NCI-H526 (cell line): Measurements from ENCODE around the gene HIRIP3.
"Not testable (repeated sequence)": the region's sequence is repeated elsewhere in the genome, so short reads cannot be mapped to it uniquely, and the experiment has no call there.

ENCODE experiments used
- DNase-seq, 2 experiments: peaks; one replicate each; lab custom pipeline; 2025; lab: John Stamatoyannopoulos, UW

HIRIP3 gene

GRCh38 chr16:29959821-29960220 is 35.6 kb downstream of the HIRIP3 start:
- not testable (repeated sequence) for DNase-seq

GRCh38 chr16:29959293-29959692 is 36.1 kb downstream of the HIRIP3 start:
- no peak for DNase-seq

GRCh38 chr16:29958756-29959155 is 36.7 kb downstream of the HIRIP3 start:
- no peak for DNase-seq

GRCh38 chr16:29951625-29952365 is 43.6 kb downstream of the HIRIP3 start:
- DNase-seq = no peak

GRCh38 chr16:29950806-29951461 is 44.5 kb downstream of the HIRIP3 start:
- no peak for DNase-seq

GRCh38 chr16:29947897-29948296 is 47.5 kb downstream of the HIRIP3 start:
- DNase-seq = no peak

- DNase-seq = peak; percentile 54 to 63
Measured at GRCh38 chr16:29943846-29944799, 51.3 kb downstream of the HIRIP3 start.
